Stimulated activated CD8-positive, alpha-beta memory T cell treated with anti-CD3 and anti-CD28 coated beads, Interleukin-2, amount 100 ng/mL, for 1 hour (primary cell): ENCODE measurements around the gene ACRV1.

Experiments used
- DNase-seq, 2 donors: peaks; one replicate each; pipeline ENCODE4 v3.0.0-alpha.2; 2020; ENCODE audit warnings: low read depth in 2 of 2

ACRV1 gene

DNA sequence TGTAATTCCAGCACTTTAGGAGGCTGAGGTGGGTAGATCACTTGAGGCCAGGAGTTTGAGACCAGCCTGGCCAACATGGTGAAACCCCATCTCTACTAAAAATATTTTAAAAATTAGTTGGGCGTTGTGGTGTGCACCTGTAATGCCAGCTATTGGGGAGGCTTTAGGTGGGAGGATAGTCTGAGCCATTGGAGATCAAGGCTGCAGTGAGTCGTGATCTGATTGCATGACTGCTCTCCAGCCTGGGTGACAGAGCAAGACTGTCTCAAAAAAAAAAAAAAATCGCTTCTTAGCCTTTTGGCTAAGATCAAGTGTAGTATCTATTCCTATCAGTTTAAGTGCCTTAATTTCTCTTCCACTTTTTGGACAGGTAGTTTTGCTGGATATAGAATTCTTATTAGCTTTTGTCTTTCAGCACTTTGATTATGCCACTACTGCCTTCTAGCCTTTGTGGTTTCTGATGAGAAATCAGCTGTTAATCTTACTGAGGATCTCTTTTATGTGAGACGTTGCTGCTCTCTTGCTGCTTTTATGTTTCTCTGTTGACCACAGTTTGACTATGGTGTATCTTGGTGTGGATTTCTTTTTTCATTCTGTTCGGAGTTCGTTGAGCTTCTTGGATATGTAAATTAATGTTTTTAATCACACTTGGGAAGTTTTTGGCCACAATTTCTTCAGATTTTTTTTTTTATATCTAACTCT lies 31.0 kb downstream of the ACRV1 start:
- no peak for DNase-seq

DNA sequence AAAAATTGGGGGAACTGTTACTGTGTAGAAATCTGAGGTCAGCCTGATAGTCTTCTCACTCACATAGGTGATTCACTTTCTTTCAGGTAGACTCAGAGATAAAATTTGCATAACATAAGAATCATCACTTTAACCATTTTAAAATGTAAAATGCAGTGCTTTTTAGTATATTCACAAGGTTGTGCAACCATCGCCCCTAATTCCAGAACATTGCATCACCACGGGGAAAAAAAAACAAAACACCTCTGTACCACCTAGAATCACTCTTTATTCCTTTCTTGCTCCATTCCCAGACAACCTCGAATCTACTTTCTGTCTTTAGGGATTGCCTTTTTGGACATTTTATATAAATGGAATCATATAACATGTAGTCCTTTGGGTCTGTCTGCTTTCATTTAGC lies 34.8 kb downstream of the ACRV1 start:
- DNase-seq = no peak

DNA sequence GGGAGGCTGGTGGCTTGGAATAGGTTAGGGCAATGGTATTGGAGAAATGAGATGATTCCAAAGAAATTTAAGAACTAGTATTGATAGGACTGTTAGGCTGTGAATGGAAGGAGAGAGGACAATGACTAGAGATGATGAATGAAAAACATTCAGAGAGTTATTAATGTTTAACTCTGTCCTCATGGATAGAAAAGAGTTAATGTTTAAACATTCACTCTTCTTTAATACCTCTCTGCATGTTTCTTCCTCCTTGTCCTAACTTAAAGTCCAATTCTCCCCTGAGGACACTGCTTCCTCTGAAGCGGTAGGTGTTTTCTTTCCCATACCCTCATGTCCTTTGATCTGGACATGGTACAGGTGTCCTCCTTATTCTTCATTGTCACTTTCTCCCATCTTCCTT lies 42.3 kb downstream of the ACRV1 start:
- DNase-seq = no peak

DNA sequence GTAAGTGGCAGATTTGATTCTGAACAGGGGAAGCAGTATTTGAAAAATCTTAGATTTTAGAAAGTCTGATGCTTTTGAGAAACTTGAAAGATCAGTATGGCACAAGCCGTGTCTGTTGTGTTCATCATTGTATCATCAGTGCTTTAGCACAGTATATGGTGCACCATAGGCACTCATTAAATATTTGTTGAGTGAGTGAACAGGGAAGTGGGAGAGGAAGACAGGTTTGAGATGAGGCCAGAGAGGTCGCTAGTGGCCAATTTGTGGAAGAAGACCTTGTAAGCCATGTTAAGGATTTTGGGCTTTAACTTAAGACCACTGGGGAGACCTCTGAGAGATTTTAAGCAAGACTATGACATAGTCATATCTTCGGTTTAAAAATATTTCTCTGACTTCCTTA lies 42.8 kb downstream of the ACRV1 start:
- DNase-seq = no peak

DNA sequence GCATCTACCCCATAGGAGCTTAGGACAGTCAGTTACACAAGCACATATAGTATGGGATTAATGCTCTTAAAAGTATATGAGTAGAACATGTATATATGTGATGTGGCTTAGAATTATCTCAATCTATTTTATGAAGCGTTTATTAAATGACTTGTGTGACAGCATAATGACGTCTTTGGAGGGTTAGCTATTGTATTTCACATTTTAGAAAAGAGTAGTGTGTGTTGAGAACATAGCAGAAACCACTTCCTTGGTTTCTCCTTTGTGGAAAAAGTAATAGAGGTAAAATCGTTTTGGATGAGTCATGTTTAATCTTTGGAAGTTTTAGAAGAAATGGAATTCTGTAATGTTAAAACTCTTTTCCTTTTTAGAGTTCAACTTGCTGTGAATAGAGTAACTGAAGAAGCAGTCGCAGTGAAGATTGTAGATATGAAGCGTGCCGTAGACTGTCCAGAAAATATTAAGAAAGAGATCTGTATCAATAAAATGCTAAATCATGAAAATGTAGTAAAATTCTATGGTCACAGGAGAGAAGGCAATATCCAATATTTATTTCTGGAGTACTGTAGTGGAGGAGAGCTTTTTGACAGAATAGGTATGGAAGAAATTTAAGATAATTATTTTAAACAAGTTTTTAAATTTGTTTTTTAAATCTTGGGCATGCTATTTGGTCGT lies 53.3 kb downstream of the ACRV1 start:
- no peak for DNase-seq

DNA sequence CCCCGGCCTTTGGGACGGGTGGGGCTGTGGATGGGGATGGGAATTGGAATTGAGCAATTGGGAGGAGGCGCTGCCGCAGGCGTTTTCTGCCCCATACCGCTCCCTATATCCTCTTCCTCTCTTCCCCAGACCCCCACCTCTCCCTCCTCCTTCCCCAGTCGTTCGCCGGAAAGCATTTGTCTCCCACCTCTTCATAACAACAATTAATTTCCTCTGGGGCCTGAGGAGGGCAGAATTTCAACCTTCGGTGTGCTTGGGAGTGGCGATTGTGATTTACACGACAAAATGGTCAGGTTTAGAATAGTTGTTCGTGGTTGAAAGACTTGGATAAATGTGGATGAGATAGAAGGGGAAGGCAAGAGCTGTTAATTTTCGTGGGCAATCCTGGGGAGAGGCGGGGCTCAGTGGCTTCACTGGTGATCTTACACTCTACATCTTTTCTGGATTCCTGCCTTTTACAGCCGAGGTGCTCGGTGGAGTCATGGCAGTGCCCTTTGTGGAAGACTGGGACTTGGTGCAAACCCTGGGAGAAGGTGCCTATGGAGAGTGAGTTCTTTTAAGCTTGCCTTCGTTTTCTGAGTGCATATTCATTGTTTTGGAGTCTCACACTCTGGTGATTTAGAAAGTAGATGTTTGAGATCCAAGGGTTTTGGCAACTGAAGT lies 54.2 kb downstream of the ACRV1 start:
- DNase-seq = no peak

DNA sequence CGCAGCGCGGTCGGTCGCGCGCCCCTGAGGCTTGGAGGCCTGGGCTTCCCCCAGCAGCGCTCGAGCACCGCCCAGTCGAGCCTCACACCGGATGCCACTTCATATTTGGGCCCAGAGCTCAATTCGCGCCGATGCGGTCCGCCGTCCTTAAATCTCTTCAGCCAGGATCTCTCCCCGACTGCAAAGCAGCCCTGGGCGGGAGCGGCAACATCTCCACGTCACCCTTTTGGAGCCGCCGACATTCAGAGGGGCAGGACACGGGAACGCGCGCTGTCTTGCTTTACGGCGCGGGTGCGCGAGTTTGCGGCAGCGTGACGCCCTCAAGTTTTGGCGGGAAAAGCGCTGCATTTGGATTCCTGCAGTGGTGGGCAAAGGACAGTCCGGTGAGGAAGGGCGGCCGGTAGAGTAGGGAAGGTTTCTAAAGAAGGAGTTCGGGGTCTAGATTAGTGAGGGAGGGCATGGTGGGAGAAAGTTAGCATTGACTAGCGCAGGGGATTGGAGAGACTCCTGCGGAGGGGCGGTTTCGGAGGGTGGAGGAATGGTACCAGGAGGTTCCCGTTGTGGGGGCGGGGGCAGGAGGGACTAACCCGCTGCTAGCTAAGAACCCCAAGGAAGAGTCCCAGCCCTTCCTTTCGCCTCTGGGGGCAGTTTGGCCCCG lies 54.9 kb downstream of the ACRV1 start:
- peak; percentile 73 to 75 for DNase-seq

DNA sequence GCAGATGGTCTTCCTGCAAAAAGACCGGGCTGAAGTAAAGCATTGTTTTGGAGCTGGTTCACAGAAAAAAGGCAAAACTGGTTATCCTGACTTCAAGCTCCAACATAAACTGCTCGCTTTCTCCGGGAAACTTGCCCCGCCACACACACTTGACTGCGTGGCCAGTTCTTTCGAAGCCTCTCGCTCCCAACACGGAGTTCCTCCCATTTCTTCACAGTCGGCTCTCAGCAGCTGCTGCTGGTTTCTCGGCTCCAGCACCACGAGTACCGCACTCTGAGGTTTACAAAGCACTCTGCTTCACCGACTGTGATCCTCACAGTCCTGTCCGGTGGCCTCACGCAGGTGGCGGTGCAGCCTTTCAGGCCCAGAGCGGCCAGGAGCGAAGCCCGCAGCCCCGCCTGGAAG lies 55.4 kb downstream of the ACRV1 start:
- no peak for DNase-seq

DNA sequence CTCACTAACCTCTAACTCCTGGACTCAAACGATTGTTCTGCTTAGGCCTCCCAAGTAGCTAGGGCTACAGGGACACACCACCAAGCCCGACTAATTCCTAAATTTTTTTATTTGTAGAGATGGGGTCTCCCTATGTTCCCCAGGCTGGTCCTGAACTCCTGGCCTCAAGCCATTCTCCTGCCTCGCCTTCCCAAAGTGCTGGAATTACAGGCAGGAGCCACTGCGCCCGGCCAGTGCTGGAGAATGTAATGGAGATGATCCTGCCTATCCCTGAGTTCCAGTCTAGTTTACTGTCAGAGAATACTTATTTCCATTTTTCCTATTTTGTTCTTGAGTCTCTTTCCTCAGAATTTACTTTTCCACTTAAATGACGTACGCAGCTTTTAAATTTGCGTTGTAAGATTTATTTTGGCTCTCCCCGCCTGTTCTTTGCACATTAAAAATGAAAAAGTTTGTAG lies 55.9 kb downstream of the ACRV1 start, which contains the start of gene CHEK1:
CHEK1 (plus strand) TSS at position 408 of the 458 bp plus-strand sequence. CDS start 1,606 bp downstream, outside the sequence.
- DNase-seq = no peak

DNA sequence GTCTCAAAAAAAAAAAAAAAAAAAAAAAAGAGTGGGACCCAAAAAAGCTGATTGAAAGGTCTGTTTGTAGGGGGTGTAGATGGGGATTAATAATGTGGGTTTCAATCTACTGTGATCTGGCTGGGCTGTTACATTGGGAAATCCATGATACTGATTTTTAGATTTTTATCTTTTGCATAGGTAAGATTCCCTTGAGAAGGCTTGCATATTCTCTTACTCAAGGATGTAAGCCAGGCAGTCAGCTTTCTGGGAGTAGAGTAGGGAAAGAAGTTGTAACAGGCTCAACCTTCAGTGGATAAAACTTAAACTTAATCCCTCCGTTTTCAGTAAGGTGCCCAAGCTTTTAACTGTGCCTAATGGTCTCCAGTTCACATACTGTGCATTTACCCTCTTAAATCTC lies 57.6 kb downstream of the ACRV1 start:
- DNase-seq = no peak

DNA sequence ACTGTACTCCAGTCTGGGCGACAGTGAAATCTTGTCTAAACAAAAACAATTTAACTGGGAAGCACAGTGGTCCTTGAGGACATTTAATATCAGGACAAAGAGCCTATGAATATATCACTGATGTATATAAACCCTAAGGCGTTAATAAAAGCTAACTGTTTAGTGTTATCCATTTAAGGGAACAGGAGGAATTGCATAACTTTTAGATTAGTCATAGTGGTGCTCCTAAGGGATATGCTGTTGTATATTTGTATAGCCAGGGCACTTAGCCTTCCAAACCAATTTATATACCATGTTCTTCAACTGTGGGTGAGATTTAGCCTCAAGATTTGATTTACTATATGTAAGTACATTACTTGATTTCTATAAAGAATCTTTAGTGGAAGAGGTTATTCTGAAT lies 58.7 kb downstream of the ACRV1 start:
- DNase-seq = no peak
